A673 (cell line): ENCODE measurements around the gene FEM1A. TPM values are rescaled to one million over a fixed set of nuclear protein-coding genes. Genes with fewer than 3 reads are reported as not detected.

ENCODE experiments used
- BruUV-seq: library from RNA; stranded (reverse); fragments of 400-500 nt; replicated peaks from 2 replicates; lab custom pipeline; 2021; lab: Mats Ljungman, UMichigan
- CTCF ChIA-PET: fragments of 300-600 bp; sonication (Branson Sonifier 250); formaldehyde crosslinking; loops from one replicate; lab custom pipeline; 2022; ENCODE audit warnings: antibody characterized with exemption; lab: Charles Lee
- POLR2A ChIA-PET: fragments of 300-600 bp; sonication (Branson Sonifier 250); formaldehyde crosslinking; loops from one replicate; lab custom pipeline; 2022; ENCODE audit warnings: antibody characterized with exemption; ENCODE audit not compliant: low non-redundant PET; lab: Charles Lee
- DNase-seq: peaks from one replicate; pipeline ENCODE4 v3.0.0-alpha.2; 2015; ENCODE audit warnings: low spot score
- H3K27ac ChIP-seq: fragments of 200-600 bp; sonication (generic); 2 replicates; pipeline ENCODE4 v1.5.1; 2016; ENCODE audit warnings: mixed run types, low read depth, mild to moderate bottlenecking, mixed read lengths, antibody characterized with exemption, low read length; ENCODE audit not compliant: poor library complexity, severe bottlenecking
- H3K27me3 ChIP-seq: fragments of 200-600 bp; sonication (generic); replicated peaks from 2 replicates; pipeline ENCODE4 v1.6.1; 2017; ENCODE audit warnings: mixed run types, low read depth, mild to moderate bottlenecking, mixed read lengths, antibody characterized with exemption, low read length; ENCODE audit not compliant: insufficient read depth, poor library complexity
- H3K36me3 ChIP-seq: fragments of 200-600 bp; sonication (generic); 2 replicates; pipeline ENCODE4 v1.6.1; 2016; ENCODE audit warnings: mixed run types, mild to moderate bottlenecking, mixed read lengths, antibody characterized with exemption, low read length; ENCODE audit not compliant: insufficient read depth, poor library complexity, severe bottlenecking
- H3K4me1 ChIP-seq: fragments of 200-600 bp; sonication (generic); 2 replicates; pipeline ENCODE4 v1.6.1; 2017; ENCODE audit warnings: mixed run types, mild to moderate bottlenecking, mixed read lengths, antibody characterized with exemption, low read length; ENCODE audit not compliant: insufficient read depth, poor library complexity, severe bottlenecking
- H3K4me3 ChIP-seq: fragments of 200-600 bp; sonication (generic); 2 replicates; pipeline ENCODE4 v1.5.1; 2016; ENCODE audit warnings: low read depth, mixed run types, mild to moderate bottlenecking, mixed read lengths, low read length; ENCODE audit not compliant: poor library complexity, severe bottlenecking
- H3K9me3 ChIP-seq: fragments of 200-600 bp; sonication (generic); 2 replicates; pipeline ENCODE4 v1.6.1; 2016; ENCODE audit warnings: mixed run types, low read depth, mild to moderate bottlenecking, mixed read lengths, antibody characterized with exemption, low read length; ENCODE audit not compliant: poor library complexity, severe bottlenecking
- EZH2 ChIP-seq: fragments of 200-600 bp; sonication (generic); IDR thresholded peaks from 2 replicates; pipeline ENCODE4 v1.6.1; 2017; ENCODE audit warnings: borderline replicate concordance, low read depth, mild to moderate bottlenecking, mixed read lengths, antibody characterized with exemption, low read length; ENCODE audit not compliant: poor library complexity, severe bottlenecking
- intact Hi-C: fragments of 100-400 bp; cut with micrococcal nuclease; formaldehyde crosslinking; loops from one replicate; pipeline ENCODE4 v1.10.0; 2022; ENCODE audit not compliant: unreplicated experiment
- total RNA-seq: library from RNA; stranded (reverse); gene quantifications from 2 replicates; pipeline ENCODE4 v1.2.3, GENCODE V29; 2021
- TF ChIP-seq, protein P1 (sequence below): fragments of 300-800, 200-600 bp; sonication (generic); conservative IDR thresholded peaks from 2 replicates; pipeline ENCODE4 v1.5.1; 2017; ENCODE audit warnings: low read depth, mild to moderate bottlenecking, antibody characterized with exemption, low read length, moderate library complexity, mixed read lengths

FEM1A gene
- total RNA-seq, 1 experiment from 2014 or later = 18.9 TPM

DNA sequence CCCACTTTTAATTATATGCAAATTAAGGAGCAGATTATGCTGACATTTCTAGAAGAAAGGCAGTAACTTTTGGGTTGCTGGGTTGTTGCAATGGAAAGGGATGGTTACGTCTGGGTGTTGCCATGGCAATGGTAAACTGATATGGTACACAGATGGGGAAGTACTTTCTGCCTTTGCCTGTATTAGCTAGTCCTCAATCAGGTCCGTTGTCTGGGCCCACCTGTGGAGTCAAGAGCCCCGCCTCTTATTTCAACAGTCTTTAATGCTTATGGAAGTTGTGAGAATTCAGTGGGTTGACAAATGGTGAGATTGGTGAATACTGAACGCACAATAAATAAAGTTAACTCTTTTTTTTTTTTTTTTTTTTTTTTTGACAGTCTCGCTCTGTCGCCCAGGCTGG is 37.3 kb upstream of the FEM1A start:
- H3K27me3 ChIP-seq = no peaks in the 10 kb centered on the region
- TF ChIP-seq EZH2 = no peak
- TF ChIP-seq, protein P1, sequence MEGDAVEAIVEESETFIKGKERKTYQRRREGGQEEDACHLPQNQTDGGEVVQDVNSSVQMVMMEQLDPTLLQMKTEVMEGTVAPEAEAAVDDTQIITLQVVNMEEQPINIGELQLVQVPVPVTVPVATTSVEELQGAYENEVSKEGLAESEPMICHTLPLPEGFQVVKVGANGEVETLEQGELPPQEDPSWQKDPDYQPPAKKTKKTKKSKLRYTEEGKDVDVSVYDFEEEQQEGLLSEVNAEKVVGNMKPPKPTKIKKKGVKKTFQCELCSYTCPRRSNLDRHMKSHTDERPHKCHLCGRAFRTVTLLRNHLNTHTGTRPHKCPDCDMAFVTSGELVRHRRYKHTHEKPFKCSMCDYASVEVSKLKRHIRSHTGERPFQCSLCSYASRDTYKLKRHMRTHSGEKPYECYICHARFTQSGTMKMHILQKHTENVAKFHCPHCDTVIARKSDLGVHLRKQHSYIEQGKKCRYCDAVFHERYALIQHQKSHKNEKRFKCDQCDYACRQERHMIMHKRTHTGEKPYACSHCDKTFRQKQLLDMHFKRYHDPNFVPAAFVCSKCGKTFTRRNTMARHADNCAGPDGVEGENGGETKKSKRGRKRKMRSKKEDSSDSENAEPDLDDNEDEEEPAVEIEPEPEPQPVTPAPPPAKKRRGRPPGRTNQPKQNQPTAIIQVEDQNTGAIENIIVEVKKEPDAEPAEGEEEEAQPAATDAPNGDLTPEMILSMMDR = no peak
- intact Hi-C loops = no loop called here
- no peaks in the 10 kb centered on the region for H3K4me1 ChIP-seq
- no peak overlapping the region for H3K4me3 ChIP-seq
- DNase-seq = no peak
- no peaks in the 10 kb centered on the region for H3K36me3 ChIP-seq
- CTCF ChIA-PET = interaction anchor here (0.6 kb wide), 1 partner anchor 16 kb away, joined by 11 read pairs; no protein-coding TSS in a partner anchor
- no peak overlapping the region for H3K27ac ChIP-seq
- POLR2A ChIA-PET = interaction anchor here (0.6 kb wide), 1 partner anchor 169 kb away, joined by 13 read pairs; no protein-coding TSS in a partner anchor
- no TSS peak for BruUV-seq
- no peaks in the 10 kb centered on the region for H3K9me3 ChIP-seq

DNA sequence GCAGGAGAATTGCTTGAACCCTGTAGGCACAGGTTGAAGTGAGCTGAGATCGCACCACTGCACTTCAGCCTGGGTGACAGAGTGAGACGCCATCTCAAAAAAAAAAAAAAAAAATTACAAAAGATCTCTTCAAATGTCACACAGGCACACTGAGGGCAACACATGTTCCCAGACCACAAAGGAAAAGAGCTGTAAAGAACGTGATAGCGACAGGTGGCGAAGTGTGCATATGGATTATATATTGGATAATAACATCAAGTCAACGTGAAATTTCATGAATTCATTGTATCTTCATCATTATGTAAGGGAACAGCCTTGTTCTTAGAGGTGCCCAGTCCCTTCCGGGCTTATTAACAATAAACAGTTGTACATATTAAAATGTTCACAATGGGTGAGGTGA is 36.1 kb upstream of the FEM1A start:
- CTCF ChIA-PET = no interaction called here
- H3K4me1 ChIP-seq = peaks cover 5% of the 10 kb centered on the region
- no peaks in the 10 kb centered on the region for H3K27me3 ChIP-seq
- H3K27ac ChIP-seq = no peak overlapping the region
- TF ChIP-seq, protein P1 = no peak
- TF ChIP-seq EZH2 = no peak
- POLR2A ChIA-PET = interaction anchor here (0.6 kb wide), 1 partner anchor 269 kb away, joined by 4 read pairs; no protein-coding TSS in a partner anchor
- intact Hi-C loops = no loop called here
- H3K4me3 ChIP-seq = no peak overlapping the region
- no peaks in the 10 kb centered on the region for H3K9me3 ChIP-seq
- no TSS peak for BruUV-seq
- no peak for DNase-seq
- no peaks in the 10 kb centered on the region for H3K36me3 ChIP-seq

DNA sequence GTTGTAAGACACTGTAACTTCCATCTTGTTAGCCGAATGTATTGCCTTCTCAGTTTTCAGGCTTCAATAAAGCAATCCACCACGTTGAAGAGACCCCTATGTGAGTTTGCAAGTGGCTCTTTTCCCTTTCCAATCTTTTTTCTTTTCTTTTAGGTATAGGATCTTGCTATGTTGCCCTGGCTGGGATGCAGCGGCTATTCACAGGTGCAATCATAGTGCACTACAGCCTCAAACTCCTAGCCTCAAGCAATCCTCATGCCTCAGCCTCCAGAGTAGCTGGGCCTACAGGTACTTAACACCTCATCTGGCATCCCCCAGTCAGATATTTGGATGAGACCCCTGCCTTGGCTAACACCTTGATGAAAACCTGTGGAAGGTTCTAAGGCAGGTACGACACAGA is 33.5 kb upstream of the FEM1A start:
- TF ChIP-seq, protein P1 = no peak
- no peak for TF ChIP-seq EZH2
- Histone ChIP-seq H3K4me1 (peaks cover 7% of the 10 kb centered on the region), H3K36me3 (no peaks in the 10 kb centered on the region), H3K27me3 (no peaks in the 10 kb centered on the region), H3K9me3 (no peaks in the 10 kb centered on the region), H3K4me3 (no peak overlapping the region), H3K27ac (no peak overlapping the region)
- BruUV-seq = no TSS peak
- ChIA-PET CTCF (no interaction called here), POLR2A (no interaction called here)
- no peak for DNase-seq
- intact Hi-C loops = no loop called here
